Measurements from ENCODE around the gene SHANK1.

SHANK1 gene

GRCh38 chr19:50725911-50726230, 6.3 kb upstream of the SHANK1 start:
- TF ChIP-seq TCF12 (IDR thresholded peaks at IDR 0.05; ENCODE audit: low read depth) (no peak), MAX (IDR thresholded peaks at IDR 0.05) (no peak), FOXM1 (IDR thresholded peaks at IDR 0.05; ENCODE audit: borderline replicate concordance, low read depth) (no peak), EGR1 (IDR thresholded peaks at IDR 0.05) (no peak), RAD21 (IDR thresholded peaks at IDR 0.05; ENCODE audit: low read depth) (no peak), CEBPB (IDR thresholded peaks at IDR 0.05) (no peak), YY1 (IDR thresholded peaks at IDR 0.05; ENCODE audit: low read depth) (no peak), TEAD4 (IDR thresholded peaks at IDR 0.05) (no peak), USF1 (IDR thresholded peaks at IDR 0.05) (no peak), REST (IDR thresholded peaks at IDR 0.05; ENCODE audit: low read depth) (no peak), TAF1 (IDR thresholded peaks at IDR 0.05; ENCODE audit: low read depth) (no peak), EP300 (IDR thresholded peaks at IDR 0.05; ENCODE audit: borderline replicate concordance) (no peak), CREB1 (IDR thresholded peaks at IDR 0.05; ENCODE audit: low read depth) (no peak), NFIC (IDR thresholded peaks at IDR 0.05) (no peak), ZBTB7A (IDR thresholded peaks at IDR 0.05; ENCODE audit: low read depth) (no peak)

GRCh38 chr19:50725218-50725910, 5.8 kb upstream of the SHANK1 start:
- TF ChIP-seq FOXM1 (IDR thresholded peaks at IDR 0.05; ENCODE audit: borderline replicate concordance, low read depth) (no peak), EP300 (IDR thresholded peaks at IDR 0.05; ENCODE audit: borderline replicate concordance) (0 out of 2 replicates have a peak, but pooled peaks have one; percentile 19)

GRCh38 chr19:50724522-50725217, 5.1 kb upstream of the SHANK1 start:
- peak; percentile 92 for TF ChIP-seq MAX (IDR thresholded peaks at IDR 0.05)
- 0 out of 2 replicates have a peak, but pooled peaks have one; percentile 11 for TF ChIP-seq EGR1 (IDR thresholded peaks at IDR 0.05)
- no peak for TF ChIP-seq TAF1 (IDR thresholded peaks at IDR 0.05; ENCODE audit: low read depth)

GRCh38 chr19:50723735-50724521, 4.3 kb upstream of the SHANK1 start:
- TF ChIP-seq USF1 (IDR thresholded peaks at IDR 0.05) (no peak), TCF12 (IDR thresholded peaks at IDR 0.05; ENCODE audit: low read depth) (no peak), REST (IDR thresholded peaks at IDR 0.05; ENCODE audit: low read depth) (no peak), CEBPB (IDR thresholded peaks at IDR 0.05) (no peak), CREB1 (IDR thresholded peaks at IDR 0.05; ENCODE audit: low read depth) (no peak)

GRCh38 chr19:50723069-50723468, 3.5 kb upstream of the SHANK1 start, which contains the start of gene CLEC11A:
Gene CLEC11A, plus strand, starts transcription at chr19:50723364. Its CDS starts 162 bp downstream, at chr19:50723526.
- no peak for TF ChIP-seq FOXM1 (IDR thresholded peaks at IDR 0.05; ENCODE audit: borderline replicate concordance, low read depth)
- TF ChIP-seq TCF12 (IDR thresholded peaks at IDR 0.05; ENCODE audit: low read depth) = no peak
- no peak for TF ChIP-seq CREB1 (IDR thresholded peaks at IDR 0.05; ENCODE audit: low read depth)
- no peak for TF ChIP-seq EGR1 (IDR thresholded peaks at IDR 0.05)
- no peak for TF ChIP-seq RAD21 (IDR thresholded peaks at IDR 0.05; ENCODE audit: low read depth)
- TF ChIP-seq MAX (IDR thresholded peaks at IDR 0.05) = no peak
- no peak for TF ChIP-seq CEBPB (IDR thresholded peaks at IDR 0.05)
- no peak for TF ChIP-seq EP300 (IDR thresholded peaks at IDR 0.05; ENCODE audit: borderline replicate concordance)
- no peak for TF ChIP-seq ZBTB7A (IDR thresholded peaks at IDR 0.05; ENCODE audit: low read depth)
- no peak for TF ChIP-seq YY1 (IDR thresholded peaks at IDR 0.05; ENCODE audit: low read depth)
- TF ChIP-seq TAF1 (IDR thresholded peaks at IDR 0.05; ENCODE audit: low read depth) = no peak
- no peak for TF ChIP-seq NFIC (IDR thresholded peaks at IDR 0.05)
- TF ChIP-seq USF1 (IDR thresholded peaks at IDR 0.05) = no peak
- TF ChIP-seq TEAD4 (IDR thresholded peaks at IDR 0.05) = no peak
- TF ChIP-seq REST (IDR thresholded peaks at IDR 0.05; ENCODE audit: low read depth) = no peak

Measured in Ishikawa (cell line).